Upper lobe of right lung (tissue), 1 donor: Measurements from ENCODE around the gene POU3F3. TPM values are rescaled to one million over a fixed set of nuclear protein-coding genes. Genes with fewer than 3 reads are reported as not detected.

Experiments used
- ATAC-seq: fragments of 200-7000 bp; cut with Tn5 transposase; one replicate; pipeline ENCODE4 v1.9.1; 2020; ENCODE audit warnings: mild to moderate bottlenecking, moderate library complexity
- DNase-seq: peaks from one replicate; pipeline ENCODE4 v3.0.0-alpha.2; 2020
- H3K27ac ChIP-seq: fragments of 200-600 bp; one replicate; pipeline ENCODE4 v1.8.0; 2022
- H3K27me3 ChIP-seq: fragments of 200-600 bp; one replicate; pipeline ENCODE4 v1.8.0; 2022; ENCODE audit warnings: mild to moderate bottlenecking
- H3K36me3 ChIP-seq: fragments of 200-600 bp; one replicate; pipeline ENCODE4 v1.8.0; 2022
- H3K4me1 ChIP-seq: fragments of 200-600 bp; one replicate; pipeline ENCODE4 v1.8.0; 2022
- H3K4me3 ChIP-seq: fragments of 200-600 bp; one replicate; pipeline ENCODE4 v1.8.0; 2022; ENCODE audit warnings: mild to moderate bottlenecking
- H3K9me3 ChIP-seq: fragments of 200-600 bp; one replicate; pipeline ENCODE4 v1.8.0; 2022
- CTCF ChIP-seq: fragments of 200-600 bp; IDR thresholded peaks from one replicate; pipeline ENCODE4 v1.8.0; 2022; ENCODE audit warnings: antibody characterized with exemption
- intact Hi-C: fragments of 100-400 bp; cut with DNase I; formaldehyde crosslinking; loops from one replicate; pipeline ENCODE4 v1.11.0; 2022
- total RNA-seq: library from RNA; stranded (reverse); fragmentation: NEBNext Ultra II Directional; extraction: Animal tissue kit (Norgen Biotek cat#: 25700); gene quantifications from one replicate; pipeline ENCODE4 v1.2.1, GENCODE V29; 2021
- donor health status: DM: no; HTN: yes; CAD: no; lungs with severe emphysema.

The POU3F3 gene
- total RNA-seq, 1 donor from 2014 or later: not detected

GRCh38 chr2:104874230-104874629, 20.3 kb downstream of the POU3F3 start:
- ATAC-seq (no peak), DNase-seq (no peak)
- H3K9me3 ChIP-seq: no peaks in the 10 kb centered on the region
- H3K27ac ChIP-seq: no peak overlapping the region
- peaks cover 52% of the 10 kb centered on the region for H3K27me3 ChIP-seq
- peaks cover 13% of the 10 kb centered on the region for H3K4me1 ChIP-seq
- H3K4me3 ChIP-seq: no peak overlapping the region
- intact Hi-C loops: no loop called here
- TF ChIP-seq CTCF: no peak
- no peaks in the 10 kb centered on the region for H3K36me3 ChIP-seq

- no peak for ATAC-seq
Observed at GRCh38 chr2:104875262-104875661, 21.3 kb downstream of the POU3F3 start.

GRCh38 chr2:104876606-104877570, 23.0 kb downstream of the POU3F3 start:
- Histone ChIP-seq H3K27me3 (peaks cover 31% of the 10 kb centered on the region), H3K9me3 (no peaks in the 10 kb centered on the region), H3K36me3 (no peaks in the 10 kb centered on the region), H3K4me3 (no peak overlapping the region), H3K27ac (no peak overlapping the region), H3K4me1 (peaks cover 13% of the 10 kb centered on the region)
- TF ChIP-seq CTCF: no peak
- ATAC-seq (no peak), DNase-seq (no peak)
- intact Hi-C loops: no loop called here

More at GRCh38 chr2:104875262-104875661, 21.3 kb downstream of the POU3F3 start:
- peaks cover 47% of the 10 kb centered on the region for H3K27me3 ChIP-seq
- H3K36me3 ChIP-seq: no peaks in the 10 kb centered on the region
- no peak for TF ChIP-seq CTCF
- H3K9me3 ChIP-seq: no peaks in the 10 kb centered on the region
- no peak for DNase-seq
- H3K4me3 ChIP-seq: no peak overlapping the region
- H3K4me1 ChIP-seq: peaks cover 13% of the 10 kb centered on the region
- intact Hi-C loops: no loop called here
- no peak overlapping the region for H3K27ac ChIP-seq

GRCh38 chr2:104878863-104879512, 25.1 kb downstream of the POU3F3 start:
- Histone ChIP-seq H3K36me3 (no peaks in the 10 kb centered on the region), H3K9me3 (no peaks in the 10 kb centered on the region), H3K27me3 (peaks cover 26% of the 10 kb centered on the region), H3K4me1 (no peaks in the 10 kb centered on the region), H3K27ac (no peak overlapping the region), H3K4me3 (no peak overlapping the region)
- ATAC-seq (no peak), DNase-seq (no peak)
- no peak for TF ChIP-seq CTCF
- intact Hi-C loops: no loop called here

GRCh38 chr2:104880076-104880475, 26.2 kb downstream of the POU3F3 start:
- Histone ChIP-seq H3K36me3 (no peaks in the 10 kb centered on the region), H3K4me3 (no peak overlapping the region), H3K27ac (no peak overlapping the region), H3K27me3 (peaks cover 26% of the 10 kb centered on the region), H3K9me3 (no peaks in the 10 kb centered on the region), H3K4me1 (no peaks in the 10 kb centered on the region)
- intact Hi-C loops: no loop called here
- ATAC-seq (no peak), DNase-seq (no peak)
- no peak for TF ChIP-seq CTCF
